H1 (cell line): ENCODE measurements around the gene APBA2. TPM values are rescaled to one million over a fixed set of nuclear protein-coding genes. Genes with fewer than 3 reads are reported as not detected.

Experiments used
- CTCF ChIA-PET: fragments of 300-600 bp; sonication (Branson Sonifier 250); formaldehyde crosslinking; loops from one replicate; lab custom pipeline; 2021; ENCODE audit not compliant: partially characterized antibody; lab: Charles Lee
- POLR2A ChIA-PET: fragments of 300-600 bp; sonication (Branson Sonifier 250); formaldehyde crosslinking; loops from one replicate; lab custom pipeline; 2021; ENCODE audit warnings: inconsistent platforms; ENCODE audit not compliant: partially characterized antibody; lab: Charles Lee
- DNase-seq, 2 experiments: peaks; one replicate each; pipeline versions ENCODE4 v3.0.0 to v3.0.0-alpha.2; 2010 to 2022; ENCODE audit warnings: low spot score in 2 of 2, low read depth in 1 of 2, mixed read lengths in 1 of 2
- FAIRE-seq: peaks from 2 replicates; lab custom pipeline; 2011; peaks lifted over from hg19 to GRCh38; lab: Jason Lieb, UNC
- H2AFZ ChIP-seq: 2 replicates; pipeline ENCODE4 v1.8.1; 2012; ENCODE audit warnings: low read length, inconsistent platforms
- H2AK5ac ChIP-seq: 2 replicates; pipeline ENCODE4 v1.6.1; 2013; ENCODE audit warnings: low read depth, low read length
- H2BK120ac ChIP-seq: replicated peaks from 2 replicates; pipeline ENCODE3; 2013; ENCODE audit warnings: low read depth, low read length, inconsistent platforms
- H2BK12ac ChIP-seq: 2 replicates; pipeline ENCODE4 v1.6.1; 2013; ENCODE audit warnings: low read depth, low read length
- H2BK15ac ChIP-seq: 2 replicates; pipeline ENCODE4 v1.6.1; 2013; ENCODE audit warnings: low read length
- H2BK20ac ChIP-seq: 2 replicates; pipeline ENCODE4 v1.6.1; 2013; ENCODE audit warnings: low read length
- H2BK5ac ChIP-seq: 2 replicates; pipeline ENCODE4 v1.6.1; 2013; ENCODE audit warnings: low read depth, low read length
- H3K14ac ChIP-seq: 2 replicates; pipeline ENCODE4 v1.6.1; 2013; ENCODE audit warnings: inconsistent platforms; ENCODE audit not compliant: insufficient read length
- H3K18ac ChIP-seq: 2 replicates; pipeline ENCODE4 v1.6.1; 2013; ENCODE audit warnings: low read length; ENCODE audit errors: extremely low read depth
- H3K23ac ChIP-seq: 2 replicates; pipeline ENCODE4 v1.6.1; 2013; ENCODE audit warnings: inconsistent platforms; ENCODE audit not compliant: insufficient read length
- H3K23me2 ChIP-seq: 2 replicates; pipeline ENCODE4 v1.6.1; 2013; ENCODE audit warnings: low read depth, low read length
- H3K27ac ChIP-seq: 2 replicates; pipeline ENCODE4 v1.6.1; 2011; ENCODE audit warnings: low read depth, low read length, inconsistent platforms
- H3K27me3 ChIP-seq, 4 experiments: replicated peaks in 1 of 4; 1 replicate in 1 of 4; 2 replicates in 3 of 4; pipeline versions ENCODE4 v1.6.1 to v1.8.1; 2011 to 2013; ENCODE audit warnings: low read length in 3 of 4, mild to moderate bottlenecking in 3 of 4, inconsistent platforms in 2 of 4, mixed read lengths in 2 of 4, moderate library complexity in 1 of 4; ENCODE audit not compliant: control insufficient read depth in 3 of 4, insufficient read depth in 3 of 4; ENCODE audit errors: extremely low read depth in 1 of 4
- H3K36me3 ChIP-seq, 4 experiments: 2 replicates each; pipeline versions ENCODE4 v1.6.1 to v1.8.1; 2011 to 2013; ENCODE audit warnings: mild to moderate bottlenecking in 4 of 4, low read length in 3 of 4, moderate library complexity in 2 of 4, control low read depth in 1 of 4, inconsistent platforms in 1 of 4; ENCODE audit not compliant: insufficient read depth in 4 of 4, control insufficient read depth in 2 of 4
- H3K4ac ChIP-seq: replicated peaks from 2 replicates; pipeline ENCODE3; 2013; ENCODE audit warnings: low read length, low read depth, mixed read lengths, inconsistent platforms; ENCODE audit not compliant: insufficient read length
- H3K4me1 ChIP-seq, 4 experiments: replicated peaks in 1 of 4; 1 replicate in 1 of 4; 2 replicates in 3 of 4; pipeline versions ENCODE4 v1.6.1 to v1.8.1; 2011 to 2013; ENCODE audit warnings: low read length in 3 of 4, inconsistent platforms in 2 of 4, mixed read lengths in 1 of 4; ENCODE audit not compliant: insufficient read depth in 4 of 4, control insufficient read depth in 3 of 4
- H3K4me2 ChIP-seq, 2 experiments: 2 replicates each; pipeline versions ENCODE4 v1.6.1 to v1.8.1; 2011 to 2013; ENCODE audit warnings: low read depth in 2 of 2, low read length in 2 of 2, control low read depth in 1 of 2, inconsistent platforms in 1 of 2, mild to moderate bottlenecking in 1 of 2; ENCODE audit not compliant: insufficient read depth in 1 of 2
- H3K4me3 ChIP-seq, 4 experiments: fragments of 200-600, 300-600 bp in 1 of 4; sonication (generic), shearing (Covaris generic), sonication (Bioruptor Twin) in 1 of 4; 2 replicates each; pipeline versions ENCODE4 v1.5.1 to v1.8.1; 2011 to 2016; ENCODE audit warnings: low read length in 4 of 4, low read depth in 3 of 4, control low read depth in 2 of 4, inconsistent platforms in 2 of 4, mild to moderate bottlenecking in 2 of 4, mixed read lengths in 1 of 4, moderate library complexity in 1 of 4; ENCODE audit not compliant: insufficient read depth in 2 of 4; ENCODE audit errors: extremely low read depth in 1 of 4
- H3K56ac ChIP-seq: replicated peaks from 2 replicates; pipeline ENCODE3; 2013; ENCODE audit warnings: low read depth, mild to moderate bottlenecking, mixed read lengths, low read length, inconsistent platforms; ENCODE audit not compliant: insufficient read length
- H3K79me1 ChIP-seq: 2 replicates; pipeline ENCODE4 v1.6.1; 2013; ENCODE audit warnings: low read depth, low read length, control low read depth
- H3K79me2 ChIP-seq, 2 experiments: 2 replicates each; pipeline versions ENCODE4 v1.6.1 to v1.8.1; 2012 to 2013; ENCODE audit warnings: low read length in 2 of 2, mild to moderate bottlenecking in 2 of 2, inconsistent platforms in 1 of 2; ENCODE audit not compliant: insufficient read depth in 2 of 2, control insufficient read depth in 1 of 2
- H3K9ac ChIP-seq, 4 experiments: replicated peaks in 1 of 4; 1 replicate in 1 of 4; 2 replicates in 3 of 4; pipeline versions ENCODE4 v1.6.1 to v1.8.1; 2011 to 2013; ENCODE audit warnings: low read depth in 3 of 4, low read length in 3 of 4, control low read depth in 2 of 4, mild to moderate bottlenecking in 2 of 4, moderate library complexity in 2 of 4, inconsistent platforms in 1 of 4; ENCODE audit errors: extremely low read depth in 1 of 4
- H3K9me3 ChIP-seq, 2 experiments: 2 replicates each; pipeline versions ENCODE4 v1.6.1 to v1.8.1; 2012 to 2013; ENCODE audit warnings: mild to moderate bottlenecking in 2 of 2, moderate library complexity in 2 of 2, control low read depth in 1 of 2, inconsistent platforms in 1 of 2, low read depth in 1 of 2, low read length in 1 of 2, mixed read lengths in 1 of 2; ENCODE audit not compliant: insufficient read depth in 2 of 2
- H4K20me1 ChIP-seq, 2 experiments: replicated peaks in 1 of 2; 2 replicates each; pipeline versions ENCODE3 to v1.8.1; 2011 to 2013; ENCODE audit warnings: inconsistent platforms in 2 of 2, low read length in 2 of 2, mild to moderate bottlenecking in 1 of 2; ENCODE audit not compliant: insufficient read depth in 2 of 2, control insufficient read depth in 1 of 2
- H4K5ac ChIP-seq: 2 replicates; pipeline ENCODE4 v1.6.1; 2013; ENCODE audit warnings: low read length, low read depth, mixed read lengths, inconsistent platforms; ENCODE audit not compliant: insufficient read length
- H4K8ac ChIP-seq: 2 replicates; pipeline ENCODE4 v1.8.0; 2013; ENCODE audit warnings: mild to moderate bottlenecking, moderate library complexity, low read length, inconsistent platforms; ENCODE audit not compliant: insufficient read depth; ENCODE audit errors: extremely low read depth
- H4K91ac ChIP-seq: replicated peaks from 2 replicates; pipeline ENCODE3; 2013; ENCODE audit warnings: low read length, mixed read lengths, inconsistent platforms; ENCODE audit not compliant: insufficient read length
- ATF2 ChIP-seq: IDR thresholded peaks from 2 replicates; pipeline ENCODE4 v1.6.1; 2012; ENCODE audit warnings: low read length, inconsistent platforms
- EZH2 ChIP-seq: fragments of 200-600 bp; sonication (generic); IDR thresholded peaks from 2 replicates; pipeline ENCODE4 v1.7.1; 2012; ENCODE audit warnings: low read depth, mild to moderate bottlenecking, moderate library complexity, low read length, inconsistent platforms; ENCODE audit not compliant: severe bottlenecking
- JUN ChIP-seq: IDR thresholded peaks from 2 replicates; pipeline ENCODE4 v1.6.1; 2011; ENCODE audit warnings: low read depth, mild to moderate bottlenecking, improper control_type of control experiment, low read length
- POLR2A ChIP-seq, 2 experiments: IDR thresholded peaks; 1 replicate in 1 of 2; 2 replicates in 1 of 2; pipeline ENCODE4 v1.6.1; 2011; ENCODE audit warnings: low read depth in 2 of 2, low read length in 2 of 2, mild to moderate bottlenecking in 2 of 2; ENCODE audit errors: control extremely low read depth in 1 of 2
- RBBP5 ChIP-seq: IDR thresholded peaks from 2 replicates; pipeline ENCODE4 v1.7.1; 2012; ENCODE audit warnings: low read depth, mild to moderate bottlenecking, inconsistent platforms, low read length, moderate library complexity, borderline replicate concordance
- RFX5 ChIP-seq: IDR thresholded peaks from 2 replicates; pipeline ENCODE4 v1.6.1; 2011; ENCODE audit warnings: low read depth, low read length, improper control_type of control experiment, borderline replicate concordance
- SP2 ChIP-seq: IDR thresholded peaks from 2 replicates; pipeline ENCODE4 v1.6.1; 2012; ENCODE audit warnings: mild to moderate bottlenecking, low read length, inconsistent platforms
- SRF ChIP-seq: IDR thresholded peaks from 2 replicates; pipeline ENCODE4 v1.6.1; 2011; ENCODE audit warnings: mild to moderate bottlenecking, low read depth, low read length, moderate library complexity
- TAF1 ChIP-seq: IDR thresholded peaks from 2 replicates; pipeline ENCODE4 v1.6.1; 2011; ENCODE audit warnings: mild to moderate bottlenecking, low read depth, low read length
- USF2 ChIP-seq: IDR thresholded peaks from 2 replicates; pipeline ENCODE4 v1.6.1; 2011; ENCODE audit warnings: low read length, improper control_type of control experiment
- WGBS, 2 experiments: shearing (Covaris generic) in 1 of 2; methylation state at CpG; one replicate each; pipeline versions ENCODE4 v1.1.6 to v1.1.7; 2013 to 2015; ENCODE audit warnings: low lambda C conversion rate in 2 of 2, mixed read lengths in 2 of 2, inconsistent platforms in 1 of 2, low coverage in 1 of 2, missing lambda C conversion rate in 1 of 2; ENCODE audit not compliant: insufficient replicate concordance in 2 of 2, insufficient coverage in 1 of 2, insufficient read length in 1 of 2; ENCODE audit errors: extremely low coverage in 1 of 2, missing lambda C conversion rate in 1 of 2; 5-methylcytosine and 5-hydroxymethylcytosine counted together
- polyA plus RNA-seq, 7 experiments: library from polyadenylated mRNA; depleted of rRNA in 3 of 7; stranded (reverse) in 5 of 7; unstranded in 2 of 7; fragments of >200 nt in 5 of 7; fragments of 200-250 nt in 2 of 7; gene quantifications; 1 replicate in 5 of 7; 2 replicates in 1 of 7; 4 replicates in 1 of 7; pipeline versions ENCODE4 v1.2.1 to v1.2.3, GENCODE V29; 2011 to 2013; ENCODE audit warnings: missing spikeins in 2 of 7, mixed read lengths in 2 of 7
- total RNA-seq: library from RNA; stranded (reverse); fragmentation: NEBNext Ultra II Directional; extraction: Animal tissue kit (Norgen Biotek cat#: 25700); gene quantifications from 2 replicates; pipeline ENCODE4 v1.2.1, GENCODE V29; 2021

Gene APBA2
- total and polyA plus RNA-seq, 2 of the 8 experiments (the other 6 are each of a cell fraction or from before 2014, with no cell fraction given), result 15.5 to 19.0 TPM

- POLR2A ChIA-PET, result no interaction called here
- Histone ChIP-seq H3K79me1 (no peaks in the 10 kb centered on the region), H4K8ac (no peak overlapping the region), H4K91ac (no peak overlapping the region), H3K4ac (no peak overlapping the region), H3K9me3 (peaks cover 0 to 3% of the 10 kb centered on the region in 2 experiments; a peak in 1 of 4 replicates), H3K27ac (no peak overlapping the region), H2AFZ (no peak overlapping the region), H3K4me3 (no peak overlapping the region), H3K56ac (no peak overlapping the region), H3K36me3 (no peaks in the 10 kb centered on the region), H4K20me1 (no peaks in the 10 kb centered on the region), H4K5ac (no peak overlapping the region), H2BK15ac (no peak overlapping the region), H2BK5ac (no peak overlapping the region), H3K14ac (no peak overlapping the region), H2AK5ac (no peak overlapping the region), H3K23me2 (no peaks in the 10 kb centered on the region), H3K27me3 (no peaks in the 10 kb centered on the region), H2BK20ac (no peak overlapping the region), H3K9ac (no peak overlapping the region), H3K23ac (no peak overlapping the region), H2BK12ac (no peak overlapping the region), H2BK120ac (no peak overlapping the region), H3K18ac (no peak overlapping the region), H3K4me1 (0 out of 7 replicates have a peak, but pooled peaks cover 0 to 2% (median 0%) of the 10 kb centered on the region in 4 experiments), H3K79me2 (no peaks in the 10 kb centered on the region), H3K4me2 (no peak overlapping the region)
- CTCF ChIA-PET, result interaction anchor here (1.2 to 7.8 kb wide), 6 partner anchors 9 to 148 kb away, joined by 3 to 78 read pairs (median 6); no protein-coding TSS in a partner anchor
- DNase-seq, result no peak
- no peak for FAIRE-seq
- 97% methylated on average over 10 of the region's 10 CpGs; no CpG with 5 or more reads in 1 of the 2 experiments for WGBS, 2 experiments
- TF ChIP-seq SRF (no peak), EZH2 (no peak), JUN (no peak), POLR2A (IDR thresholded peaks at IDR 0.05; ENCODE audit: control extremely low read depth in 1 of 2, low read depth in 2 of 2, low read length in 2 of 2) (no peak), ATF2 (no peak), TAF1 (no peak), SP2 (no peak), RFX5 (no peak), RBBP5 (no peak), USF2 (no peak)
These were observed 196.0 kb downstream of the APBA2 start for GRCh38 chr15:29081781-29082180.
